Duodenal mucosa (tissue), 2 donors: ENCODE data around the gene SLC16A8.

Source experiments
- H3K27ac ChIP-seq: one replicate; pipeline ENCODE4 v1.7.0; 2013; ENCODE audit warnings: low read depth, low read length
- H3K27me3 ChIP-seq, 2 donors: one replicate each; pipeline ENCODE4 v1.7.0; 2013; ENCODE audit warnings: low read length in 2 of 2, control low read depth in 1 of 2; ENCODE audit not compliant: insufficient read depth in 2 of 2, control insufficient read depth in 1 of 2
- H3K36me3 ChIP-seq, 2 donors: one replicate each; pipeline ENCODE4 v1.7.0; 2013; ENCODE audit warnings: low read length in 2 of 2, control low read depth in 1 of 2; ENCODE audit not compliant: insufficient read depth in 2 of 2, control insufficient read depth in 1 of 2
- H3K4me1 ChIP-seq, 2 donors: one replicate each; pipeline ENCODE4 v1.7.0; 2013; ENCODE audit warnings: low read length in 2 of 2, control low read depth in 1 of 2; ENCODE audit not compliant: insufficient read depth in 2 of 2, control insufficient read depth in 1 of 2
- H3K4me3 ChIP-seq, 2 donors: one replicate each; pipeline ENCODE4 v1.7.0; 2013; ENCODE audit warnings: low read length in 2 of 2, low read depth in 1 of 2
- H3K9ac ChIP-seq, 2 donors: one replicate each; pipeline ENCODE4 v1.7.0; 2013; ENCODE audit warnings: low read length in 2 of 2, low read depth in 1 of 2
- H3K9me3 ChIP-seq, 2 donors: one replicate each; pipeline ENCODE4 v1.7.0; 2013; ENCODE audit warnings: low read length in 2 of 2, control low read depth in 1 of 2; ENCODE audit not compliant: control insufficient read depth in 1 of 2

Gene SLC16A8

GRCh38 chr22:38104084-38104483 lies 20.1 kb upstream of the SLC16A8 start:
- no peak overlapping the region for H3K4me3 ChIP-seq
- H3K36me3 ChIP-seq: peaks cover 21 to 53% of the 10 kb centered on the region in 2 donors
- H3K9me3 ChIP-seq: no peaks in the 10 kb centered on the region
- H3K27me3 ChIP-seq: no peaks in the 10 kb centered on the region
- H3K4me1 ChIP-seq: peaks cover 21 to 23% of the 10 kb centered on the region in 2 donors
- H3K9ac ChIP-seq: no peak overlapping the region
- no peak overlapping the region for H3K27ac ChIP-seq

- H3K36me3 ChIP-seq: peaks cover 21 to 58% of the 10 kb centered on the region in 2 donors
- H3K4me3 ChIP-seq: no peak overlapping the region
- H3K27me3 ChIP-seq: no peaks in the 10 kb centered on the region
- no peak overlapping the region for H3K27ac ChIP-seq
- no peaks in the 10 kb centered on the region for H3K9me3 ChIP-seq
- H3K4me1 ChIP-seq: peaks cover 21 to 22% of the 10 kb centered on the region in 2 donors
- no peak overlapping the region for H3K9ac ChIP-seq
These were observed 19.7 kb upstream of the SLC16A8 start for GRCh38 chr22:38103641-38104040.

- H3K9me3 ChIP-seq: no peaks in the 10 kb centered on the region
- H3K9ac ChIP-seq: no peak overlapping the region
- H3K36me3 ChIP-seq: peaks cover 1 to 48% of the 10 kb centered on the region in 2 donors
- H3K27ac ChIP-seq: no peak overlapping the region
- no peaks in the 10 kb centered on the region for H3K27me3 ChIP-seq
- H3K4me1 ChIP-seq: peaks cover 9 to 11% of the 10 kb centered on the region in 2 donors
- no peak overlapping the region for H3K4me3 ChIP-seq
These were observed 14.6 kb upstream of the SLC16A8 start for GRCh38 chr22:38098410-38099249.

- Histone ChIP-seq H3K27me3 (no peaks in the 10 kb centered on the region), H3K27ac (no peak overlapping the region), H3K4me3 (no peak overlapping the region), H3K4me1 (peaks cover 9 to 11% of the 10 kb centered on the region in 2 donors), H3K9me3 (no peaks in the 10 kb centered on the region), H3K9ac (no peak overlapping the region), H3K36me3 (peaks cover 4 to 50% of the 10 kb centered on the region in 2 donors)
These were observed 13.8 kb upstream of the SLC16A8 start for GRCh38 chr22:38097557-38098409.

GRCh38 chr22:38097058-38097457 lies 13.1 kb upstream of the SLC16A8 start:
- Histone ChIP-seq H3K27me3 (no peaks in the 10 kb centered on the region), H3K27ac (no peak overlapping the region), H3K4me1 (peaks cover 7 to 11% of the 10 kb centered on the region in 2 donors), H3K4me3 (no peak overlapping the region), H3K9ac (no peak overlapping the region), H3K36me3 (peaks cover 4 to 55% of the 10 kb centered on the region in 2 donors), H3K9me3 (no peaks in the 10 kb centered on the region)

GRCh38 chr22:38089474-38089851 lies 5.5 kb upstream of the SLC16A8 start:
- Histone ChIP-seq H3K36me3 (peaks cover 15 to 71% of the 10 kb centered on the region in 2 donors), H3K9me3 (no peaks in the 10 kb centered on the region), H3K9ac (no peak overlapping the region), H3K4me1 (no peaks in the 10 kb centered on the region), H3K27ac (no peak overlapping the region), H3K4me3 (no peak overlapping the region), H3K27me3 (no peaks in the 10 kb centered on the region)

GRCh38 chr22:38088629-38089473 lies 4.9 kb upstream of the SLC16A8 start:
- Histone ChIP-seq H3K27me3 (no peaks in the 10 kb centered on the region), H3K4me1 (no peaks in the 10 kb centered on the region), H3K9ac (no peak overlapping the region), H3K9me3 (no peaks in the 10 kb centered on the region), H3K36me3 (peaks cover 15 to 65% of the 10 kb centered on the region in 2 donors), H3K4me3 (no peak overlapping the region), H3K27ac (no peak overlapping the region)

- Histone ChIP-seq H3K27me3 (peaks cover 0 to 9% of the 10 kb centered on the region in 2 donors), H3K9ac (no peak overlapping the region), H3K4me1 (no peaks in the 10 kb centered on the region), H3K27ac (no peak overlapping the region), H3K36me3 (peaks cover 11 to 55% of the 10 kb centered on the region in 2 donors), H3K4me3 (no peak overlapping the region), H3K9me3 (no peaks in the 10 kb centered on the region)
These were observed 3.9 kb upstream of the SLC16A8 start for GRCh38 chr22:38087855-38088254.

GRCh38 chr22:38086942-38087341 lies 3.0 kb upstream of the SLC16A8 start:
- H3K4me3 ChIP-seq: no peak overlapping the region
- no peak overlapping the region for H3K27ac ChIP-seq
- no peak overlapping the region for H3K9ac ChIP-seq
- peaks cover 11 to 48% of the 10 kb centered on the region in 2 donors for H3K36me3 ChIP-seq
- peaks cover 3 to 4% of the 10 kb centered on the region in 2 donors for H3K4me1 ChIP-seq
- H3K9me3 ChIP-seq: no peaks in the 10 kb centered on the region
- H3K27me3 ChIP-seq: peaks cover 4 to 18% of the 10 kb centered on the region in 2 donors
